SU-DHL-6 (cell line): ENCODE measurements around the gene TMEM233.

ENCODE experiments used
- CTCF ChIP-seq: fragments of 200-600 bp; sonication (generic); IDR thresholded peaks from one replicate; pipeline ENCODE4 v1.5.1; 2017; ENCODE audit warnings: antibody characterized with exemption, mild to moderate bottlenecking, low read length, moderate library complexity; ENCODE audit not compliant: insufficient read depth, poor library complexity, severe bottlenecking
- EZH2phosphoT487 ChIP-seq: fragments of 200-600 bp; sonication (generic), shearing (Covaris generic); conservative IDR thresholded peaks from 2 replicates; pipeline ENCODE4 v1.6.1; 2018; ENCODE audit warnings: mild to moderate bottlenecking, antibody characterized with exemption, low read length, moderate library complexity, mixed read lengths

- TF ChIP-seq CTCF (peak; percentile 55), EZH2phosphoT487 (no peak)
Observed at GRCh38 chr12:119649202-119649808, 55.7 kb downstream of the TMEM233 start.
